IMR-90 (cell line): Measurements from ENCODE around the gene LDB2. TPM values are rescaled to one million over a fixed set of nuclear protein-coding genes. Genes with fewer than 3 reads are reported as not detected.

Experiments
- ATAC-seq: fragments of 200-7000 bp; cut with Tn5 transposase; 2 replicates; pipeline ENCODE4 v1.9.1; 2020; ENCODE audit warnings: low read depth, mild to moderate bottlenecking, moderate library complexity
- BruUV-seq: library from RNA; stranded (reverse); fragments of 400-500 nt; replicated peaks from 2 replicates; lab custom pipeline; 2021; lab: Mats Ljungman, UMichigan
- CTCF ChIA-PET: fragments of 300-600 bp; formaldehyde crosslinking; extraction: SDS; loops from one replicate; lab custom pipeline; 2021; ENCODE audit warnings: antibody characterized with exemption; lab: Yijun Ruan, JAX
- POLR2A ChIA-PET: fragments of 300-600 bp; sonication (Branson Sonifier 250); formaldehyde crosslinking; loops from one replicate; lab custom pipeline; 2022; ENCODE audit warnings: antibody characterized with exemption; ENCODE audit not compliant: unreplicated experiment; lab: Charles Lee
- DNase-seq: peaks from one replicate; pipeline ENCODE4 v3.0.0; 2013
- H2AFZ ChIP-seq: replicated peaks from 2 replicates; pipeline ENCODE3; 2013; ENCODE audit warnings: low read length, mild to moderate bottlenecking; ENCODE audit not compliant: poor library complexity
- H2AK5ac ChIP-seq: 2 replicates; pipeline ENCODE4 v1.6.1; 2013; ENCODE audit warnings: low read depth, low read length, inconsistent platforms
- H2AK9ac ChIP-seq: replicated peaks from 2 replicates; pipeline ENCODE3; 2013; ENCODE audit warnings: mild to moderate bottlenecking, low read depth, low read length, moderate library complexity; ENCODE audit not compliant: poor library complexity
- H2BK120ac ChIP-seq: 2 replicates; pipeline ENCODE4 v1.6.1; 2013; ENCODE audit warnings: low read depth, low read length, inconsistent platforms
- H2BK15ac ChIP-seq: 3 replicates; pipeline ENCODE4 v1.6.1; 2013; ENCODE audit warnings: low read depth, low read length, inconsistent platforms
- H2BK20ac ChIP-seq: 2 replicates; pipeline ENCODE4 v1.6.1; 2013; ENCODE audit warnings: low read depth, mild to moderate bottlenecking, inconsistent platforms, low read length, moderate library complexity
- H2BK5ac ChIP-seq: 2 replicates; pipeline ENCODE4 v1.6.1; 2013; ENCODE audit warnings: mild to moderate bottlenecking, low read depth, low read length, inconsistent platforms; ENCODE audit not compliant: poor library complexity, severe bottlenecking
- H3K14ac ChIP-seq: replicated peaks from 2 replicates; pipeline ENCODE4 v1.6.1; 2013; ENCODE audit warnings: low read depth, low read length, inconsistent platforms
- H3K18ac ChIP-seq: 2 replicates; pipeline ENCODE4 v1.6.1; 2013; ENCODE audit warnings: low read depth, low read length, control low read depth
- H3K23ac ChIP-seq: 2 replicates; pipeline ENCODE4 v1.6.1; 2013; ENCODE audit warnings: low read depth, low read length, inconsistent platforms
- H3K27ac ChIP-seq: 2 replicates; pipeline ENCODE4 v1.5.1; 2013; ENCODE audit warnings: mild to moderate bottlenecking, control low read depth, low read length; ENCODE audit not compliant: insufficient read depth
- H3K27me3 ChIP-seq: 2 replicates; pipeline ENCODE4 v1.6.1; 2013; ENCODE audit warnings: low read length; ENCODE audit not compliant: control insufficient read depth, insufficient read depth
- H3K36me3 ChIP-seq: 2 replicates; pipeline ENCODE4 v1.6.1; 2013; ENCODE audit warnings: low read length, mixed read lengths; ENCODE audit not compliant: control insufficient read depth, insufficient read depth
- H3K4ac ChIP-seq: 2 replicates; pipeline ENCODE4 v1.6.1; 2013; ENCODE audit warnings: low read depth, low read length, inconsistent platforms
- H3K4me1 ChIP-seq: 2 replicates; pipeline ENCODE4 v1.6.1; 2013; ENCODE audit warnings: low read length, mixed read lengths; ENCODE audit not compliant: control insufficient read depth, insufficient read depth
- H3K4me2 ChIP-seq: 2 replicates; pipeline ENCODE4 v1.6.1; 2013; ENCODE audit warnings: low read depth, mild to moderate bottlenecking, control low read depth, low read length, moderate library complexity
- H3K4me3 ChIP-seq: 2 replicates; pipeline ENCODE4 v1.5.1; 2013; ENCODE audit warnings: low read depth, mild to moderate bottlenecking, control low read depth, low read length, moderate library complexity; ENCODE audit not compliant: insufficient read depth
- H3K56ac ChIP-seq: 2 replicates; pipeline ENCODE4 v1.6.1; 2013; ENCODE audit warnings: low read length, inconsistent platforms; ENCODE audit not compliant: insufficient read depth; ENCODE audit errors: extremely low read depth
- H3K79me1 ChIP-seq, 2 experiments: 2 replicates each; pipeline ENCODE4 v1.6.1; 2013; ENCODE audit warnings: low read length in 2 of 2, inconsistent platforms in 1 of 2, low read depth in 1 of 2
- H3K9ac ChIP-seq: 2 replicates; pipeline ENCODE4 v1.6.1; 2013; ENCODE audit warnings: low read depth, low read length, control low read depth
- H3K9me1 ChIP-seq: 2 replicates; pipeline ENCODE4 v1.6.1; 2013; ENCODE audit warnings: low read length, inconsistent platforms; ENCODE audit not compliant: insufficient read depth
- H3K9me3 ChIP-seq: 2 replicates; pipeline ENCODE4 v1.6.1; 2013; ENCODE audit warnings: low read length; ENCODE audit not compliant: control insufficient read depth, insufficient read depth
- H4K20me1 ChIP-seq: 2 replicates; pipeline ENCODE4 v1.6.1; 2013; ENCODE audit warnings: low read length, inconsistent platforms; ENCODE audit not compliant: insufficient read depth
- H4K5ac ChIP-seq: 2 replicates; pipeline ENCODE4 v1.6.1; 2013; ENCODE audit warnings: mild to moderate bottlenecking, low read depth, low read length, control low read depth
- H4K8ac ChIP-seq, 2 experiments: 2 replicates each; pipeline ENCODE4 v1.6.1; 2013; ENCODE audit warnings: low read depth in 2 of 2, low read length in 2 of 2, control low read depth in 1 of 2, inconsistent platforms in 1 of 2
- H4K91ac ChIP-seq: 2 replicates; pipeline ENCODE4 v1.6.1; 2013; ENCODE audit warnings: low read depth, low read length, inconsistent platforms; ENCODE audit not compliant: insufficient read depth
- MAZ ChIP-seq: IDR thresholded peaks from 2 replicates; pipeline ENCODE4 v1.6.1; 2012; ENCODE audit warnings: low read depth, mild to moderate bottlenecking, low read length, improper control_type of control experiment, moderate library complexity, borderline replicate concordance
- NFE2L2 ChIP-seq: fragments of 150-350 bp; IDR thresholded peaks from 2 replicates; pipeline ENCODE4 v1.6.1; 2016; ENCODE audit warnings: low read depth, mild to moderate bottlenecking, low read length
- POLR2A ChIP-seq: IDR thresholded peaks from 2 replicates; pipeline ENCODE4 v1.6.1; 2012; ENCODE audit warnings: mild to moderate bottlenecking, low read depth, low read length
- RAD21 ChIP-seq: IDR thresholded peaks from 2 replicates; pipeline ENCODE4 v1.6.1; 2012; ENCODE audit warnings: low read length, improper control_type of control experiment
- RFX5 ChIP-seq: IDR thresholded peaks from 2 replicates; pipeline ENCODE4 v1.8.0; 2012; ENCODE audit warnings: low read depth, mild to moderate bottlenecking, low read length, moderate library complexity
- WGBS, 2 experiments: methylation state at CpG; one replicate each; pipeline versions ENCODE4 v1.1.5 to v1.1.7; 2013; ENCODE audit warnings: missing lambda C conversion rate in 2 of 2; ENCODE audit not compliant: insufficient read length in 1 of 2; ENCODE audit errors: extremely low coverage in 2 of 2; 5-methylcytosine and 5-hydroxymethylcytosine counted together
- dilution Hi-C: fragments of 300-500 bp; cut with HindIII; formaldehyde crosslinking; loops from one replicate; pipeline ENCODE4 v1.14.3; 2018; ENCODE audit warnings: low sequenced_read_pairs; ENCODE audit not compliant: unreplicated experiment
- in situ Hi-C: fragments of 300-500 bp; cut with MboI; formaldehyde crosslinking; loops from 3 replicates; pipeline ENCODE4 v1.14.3; 2019; ENCODE audit warnings: low sequenced_read_pairs, inconsistent platforms, mixed read lengths
- intact Hi-C: fragments of 100-400 bp; cut with micrococcal nuclease; formaldehyde crosslinking; loops from 2 replicates; pipeline ENCODE4 v1.10.0; 2022
- polyA plus RNA-seq, 3 experiments: library from polyadenylated mRNA; depleted of rRNA; stranded (reverse); fragments of >200 nt; gene quantifications; 2 replicates each; pipeline ENCODE4 v1.2.3, GENCODE V29; 2012; ENCODE audit warnings: low replicate concordance in 1 of 3
- total RNA-seq: library from RNA; depleted of rRNA; stranded (reverse); fragments of >200 nt; gene quantifications from 2 replicates; pipeline ENCODE4 v1.2.3, GENCODE V29; 2012

LDB2 gene
- total and polyA plus RNA-seq, 2 of the 4 experiments (the other 2 are of a cell fraction), result 67.9 to 116 TPM

- no peaks in the 10 kb centered on the region for H3K36me3 ChIP-seq
- ChIA-PET CTCF (no interaction called here), POLR2A (no interaction called here)
- TF ChIP-seq NFE2L2 (no peak), MAZ (no peak), POLR2A (no peak), RFX5 (no peak), RAD21 (no peak)
- H4K20me1 ChIP-seq, result no peaks in the 10 kb centered on the region
- no peak overlapping the region for H3K4me3 ChIP-seq
- no peak for DNase-seq
- no TSS peak for BruUV-seq
- no peaks in the 10 kb centered on the region for H3K79me1 ChIP-seq
- no peak overlapping the region for H3K23ac ChIP-seq
- H3K27ac ChIP-seq, result no peak overlapping the region
- no peak overlapping the region for H2AFZ ChIP-seq
- H2BK15ac ChIP-seq, result no peak overlapping the region
- no peaks in the 10 kb centered on the region for H3K9me1 ChIP-seq
- H4K5ac ChIP-seq, result no peak overlapping the region
- no peaks in the 10 kb centered on the region; the same call in 1 of the 2 replicates for H3K4me1 ChIP-seq
- H2AK5ac ChIP-seq, result no peak overlapping the region
- H2BK120ac ChIP-seq, result no peak overlapping the region
- no peak overlapping the region for H2BK5ac ChIP-seq
- H3K56ac ChIP-seq, result no peak overlapping the region
- no peak overlapping the region for H4K8ac ChIP-seq
- no peak overlapping the region for H2BK20ac ChIP-seq
- dilution Hi-C loops (no loop called here), intact Hi-C loops (no loop called here), in situ Hi-C loops (no loop called here)
- WGBS, 2 experiments, result 93% methylated on average over 2 of the region's 4 CpGs; no CpG with 5 or more reads in 1 of the 2 experiments
- no peak overlapping the region for H4K91ac ChIP-seq
- no peak overlapping the region for H3K4me2 ChIP-seq
- H3K18ac ChIP-seq, result no peak overlapping the region
- H3K4ac ChIP-seq, result no peak overlapping the region
- H3K27me3 ChIP-seq, result no peaks in the 10 kb centered on the region
- no peak overlapping the region for H3K14ac ChIP-seq
- no peak overlapping the region for H3K9ac ChIP-seq
- H3K9me3 ChIP-seq, result no peaks in the 10 kb centered on the region
- H2AK9ac ChIP-seq, result no peak overlapping the region
- no peak for ATAC-seq
Observed at GRCh38 chr4:16833722-16834121, 64.7 kb downstream of the LDB2 start.
